ENCODE data around the gene SLC9B1. TPM values are rescaled to one million over a fixed set of nuclear protein-coding genes. Genes with fewer than 3 reads are reported as not detected.
"Not testable (repeated sequence)": the region's sequence is repeated elsewhere in the genome, so short reads cannot be mapped to it uniquely, and the experiment has no call there.

Gene SLC9B1
- total RNA-seq, 2 donors from 2014 or later, result not detected

DNA sequence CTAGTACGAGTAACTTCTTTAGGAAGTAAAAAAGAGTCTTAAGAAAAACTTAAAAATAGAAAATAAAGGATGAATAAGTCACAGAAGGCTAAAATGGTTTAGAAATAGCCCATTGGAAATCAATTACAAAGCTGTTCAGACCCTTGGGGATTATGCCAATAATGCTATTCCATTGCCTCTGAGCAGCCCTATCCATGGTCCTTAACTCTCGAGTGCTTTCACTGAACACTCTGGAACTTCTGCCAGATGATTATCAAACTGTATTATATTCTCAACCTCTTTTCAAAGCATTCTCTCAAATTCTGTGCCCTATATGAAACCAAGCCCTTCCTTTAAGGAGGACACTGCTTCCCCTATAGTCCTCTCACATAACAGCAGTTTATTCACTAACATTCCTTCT, 17.0 kb downstream of the SLC9B1 start:
- ATAC-seq (no peak), DNase-seq (no peak)
- 77 to 83% methylated on average over 2 of the region's 2 CpGs for WGBS, 2 donors
- TF ChIP-seq, protein P1, sequence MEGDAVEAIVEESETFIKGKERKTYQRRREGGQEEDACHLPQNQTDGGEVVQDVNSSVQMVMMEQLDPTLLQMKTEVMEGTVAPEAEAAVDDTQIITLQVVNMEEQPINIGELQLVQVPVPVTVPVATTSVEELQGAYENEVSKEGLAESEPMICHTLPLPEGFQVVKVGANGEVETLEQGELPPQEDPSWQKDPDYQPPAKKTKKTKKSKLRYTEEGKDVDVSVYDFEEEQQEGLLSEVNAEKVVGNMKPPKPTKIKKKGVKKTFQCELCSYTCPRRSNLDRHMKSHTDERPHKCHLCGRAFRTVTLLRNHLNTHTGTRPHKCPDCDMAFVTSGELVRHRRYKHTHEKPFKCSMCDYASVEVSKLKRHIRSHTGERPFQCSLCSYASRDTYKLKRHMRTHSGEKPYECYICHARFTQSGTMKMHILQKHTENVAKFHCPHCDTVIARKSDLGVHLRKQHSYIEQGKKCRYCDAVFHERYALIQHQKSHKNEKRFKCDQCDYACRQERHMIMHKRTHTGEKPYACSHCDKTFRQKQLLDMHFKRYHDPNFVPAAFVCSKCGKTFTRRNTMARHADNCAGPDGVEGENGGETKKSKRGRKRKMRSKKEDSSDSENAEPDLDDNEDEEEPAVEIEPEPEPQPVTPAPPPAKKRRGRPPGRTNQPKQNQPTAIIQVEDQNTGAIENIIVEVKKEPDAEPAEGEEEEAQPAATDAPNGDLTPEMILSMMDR (IDR thresholded peaks at IDR 0.05), result no peak
- no peak for TF ChIP-seq POLR2A (IDR thresholded peaks at IDR 0.05)
- Histone ChIP-seq H3K27ac (no peak overlapping the region), H3K27me3 (no peaks in the 10 kb centered on the region), H3K4me3 (no peak overlapping the region), H3K36me3 (replicated peaks in 1 of 2; ENCODE audit: insufficient read depth in 1 of 2, low read depth in 2 of 2) (no peaks in the 10 kb centered on the region), H3K9me3 (no peaks in the 10 kb centered on the region), H3K4me1 (no peaks in the 10 kb centered on the region)
- intact Hi-C loops (cut with DNase I), result loop anchor here (10.0 kb wide), 1 partner anchor 548 kb away; no protein-coding TSS in a partner anchor

DNA sequence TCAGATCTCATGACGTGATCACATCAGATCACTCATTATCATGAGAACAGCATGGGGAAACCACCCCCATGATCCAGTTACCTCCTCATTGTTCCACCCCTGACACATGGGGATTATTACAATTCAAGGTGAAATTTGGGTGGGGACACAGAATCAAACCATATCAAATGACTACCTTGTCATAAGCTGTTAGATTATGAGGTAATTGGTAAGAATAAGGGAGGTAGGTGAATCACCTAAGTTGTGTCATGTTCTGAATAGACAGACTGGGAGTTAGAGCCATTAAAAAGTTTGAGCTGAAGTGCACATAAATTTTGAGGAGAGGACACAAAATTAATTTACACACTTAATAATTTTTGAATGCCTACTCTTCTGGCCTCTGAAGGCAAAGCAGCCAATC, 24.7 kb downstream of the SLC9B1 start:
- intact Hi-C loops (cut with DNase I), result no loop called here
- H3K9me3 ChIP-seq, result no peaks in the 10 kb centered on the region
- no peak overlapping the region for H3K27ac ChIP-seq
- H3K27me3 ChIP-seq, result no peaks in the 10 kb centered on the region
- no peak for TF ChIP-seq POLR2A (IDR thresholded peaks at IDR 0.05)
- TF ChIP-seq, protein P1 (IDR thresholded peaks at IDR 0.05), result no peak
- H3K4me3 ChIP-seq, result no peak overlapping the region
- DNase-seq (no peak), ATAC-seq (no peak)
- no peaks in the 10 kb centered on the region for H3K36me3 ChIP-seq (replicated peaks in 1 of 2; ENCODE audit: insufficient read depth in 1 of 2, low read depth in 2 of 2)
- 72 to 89% methylated on average over 1 of the region's 1 CpG for WGBS, 2 donors
- no peaks in the 10 kb centered on the region for H3K4me1 ChIP-seq

DNA sequence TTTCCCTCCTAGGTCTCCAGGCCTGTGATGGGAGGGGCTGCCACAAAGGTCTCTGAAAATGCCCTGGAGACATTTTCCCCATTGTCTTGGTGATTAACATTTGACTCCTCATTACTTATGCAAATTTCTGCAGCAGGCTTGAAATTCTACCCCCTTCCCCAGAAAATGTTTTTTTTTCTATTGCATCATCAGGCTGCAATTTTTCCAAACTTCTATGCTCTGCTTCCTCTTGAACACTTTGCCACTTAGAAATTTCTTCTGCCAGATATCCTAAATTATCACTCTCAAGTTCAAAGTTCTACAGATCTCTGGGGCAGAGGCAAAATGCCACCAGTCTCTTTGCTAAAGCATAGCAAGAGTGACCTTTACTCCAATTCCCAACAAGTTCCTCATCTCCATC, 25.5 kb downstream of the SLC9B1 start:
- H3K9me3 ChIP-seq; H3K27me3 ChIP-seq; DNase-seq; H3K27ac ChIP-seq; intact Hi-C loops (cut with DNase I); H3K4me3 ChIP-seq; H3K4me1 ChIP-seq; ATAC-seq; H3K36me3 ChIP-seq (replicated peaks in 1 of 2; ENCODE audit: insufficient read depth in 1 of 2, low read depth in 2 of 2): not testable (repeated sequence)

DNA sequence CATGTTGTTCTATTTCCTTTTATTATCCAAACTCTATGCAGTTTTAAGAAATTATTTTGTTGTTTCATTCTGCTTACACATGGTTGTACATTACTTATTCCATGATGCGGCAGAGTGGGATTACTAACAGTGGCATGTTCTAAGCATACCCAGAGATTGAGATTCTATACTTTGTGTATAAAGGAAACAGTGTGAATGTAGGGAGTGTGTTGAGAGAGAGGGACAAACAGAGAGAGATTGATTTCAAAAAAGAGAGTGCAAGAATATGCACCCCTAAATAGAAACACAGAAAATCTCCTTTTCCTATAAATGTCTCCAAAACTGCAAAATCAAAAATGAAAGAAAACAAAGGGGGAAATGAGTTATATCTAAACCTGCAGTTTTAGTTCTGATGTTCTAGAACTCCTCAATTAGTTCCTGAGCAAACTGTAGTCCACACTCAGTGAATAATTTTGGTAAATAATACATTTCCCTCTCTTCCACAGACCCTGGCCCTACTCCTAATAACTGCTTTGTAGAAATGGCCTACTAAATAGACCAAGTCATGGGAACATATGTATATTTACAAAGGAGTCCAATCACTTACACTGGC, 31.0 kb downstream of the SLC9B1 start:
- 93% methylated on average over 1 of the region's 1 CpG for WGBS, 2 donors
- Histone ChIP-seq H3K36me3 (replicated peaks in 1 of 2; ENCODE audit: insufficient read depth in 1 of 2, low read depth in 2 of 2) (no peaks in the 10 kb centered on the region), H3K4me3 (no peak overlapping the region), H3K9me3 (no peaks in the 10 kb centered on the region), H3K4me1 (no peaks in the 10 kb centered on the region), H3K27ac (no peak overlapping the region), H3K27me3 (no peaks in the 10 kb centered on the region)
- ATAC-seq (no peak), DNase-seq (no peak)
- TF ChIP-seq, protein P1 (IDR thresholded peaks at IDR 0.05), result no peak
- TF ChIP-seq POLR2A (IDR thresholded peaks at IDR 0.05), result no peak
- intact Hi-C loops (cut with DNase I), result no loop called here

DNA sequence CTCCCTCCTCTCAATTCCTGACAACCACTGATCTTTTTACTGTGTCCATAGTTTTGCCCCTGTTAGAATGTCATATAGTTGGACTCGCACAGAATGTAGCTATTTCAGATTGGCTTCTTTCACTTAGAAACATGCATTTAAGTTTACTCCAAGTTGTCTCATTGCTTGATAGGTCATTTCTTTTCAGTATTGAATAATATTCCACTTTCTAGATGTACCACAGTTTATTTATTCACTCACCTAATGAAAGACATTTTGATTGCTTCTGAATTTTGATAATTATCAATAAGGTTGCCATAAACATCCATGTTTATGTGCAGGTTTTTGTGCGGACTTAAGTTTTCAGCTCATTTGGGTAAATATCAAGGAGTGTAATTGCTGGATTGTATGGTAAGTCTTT, 38.5 kb downstream of the SLC9B1 start:
- DNase-seq (no peak), ATAC-seq (no peak)
- Histone ChIP-seq H3K4me1 (no peaks in the 10 kb centered on the region), H3K9me3 (no peaks in the 10 kb centered on the region), H3K27ac (no peak overlapping the region), H3K36me3 (replicated peaks in 1 of 2; ENCODE audit: insufficient read depth in 1 of 2, low read depth in 2 of 2) (no peaks in the 10 kb centered on the region), H3K4me3 (no peak overlapping the region), H3K27me3 (no peaks in the 10 kb centered on the region)
- TF ChIP-seq, protein P1 (IDR thresholded peaks at IDR 0.05), result no peak
- TF ChIP-seq POLR2A (IDR thresholded peaks at IDR 0.05), result no peak
- WGBS, 2 donors, result 85 to 92% methylated on average over 2 of the region's 2 CpGs
- intact Hi-C loops (cut with DNase I), result no loop called here

DNA sequence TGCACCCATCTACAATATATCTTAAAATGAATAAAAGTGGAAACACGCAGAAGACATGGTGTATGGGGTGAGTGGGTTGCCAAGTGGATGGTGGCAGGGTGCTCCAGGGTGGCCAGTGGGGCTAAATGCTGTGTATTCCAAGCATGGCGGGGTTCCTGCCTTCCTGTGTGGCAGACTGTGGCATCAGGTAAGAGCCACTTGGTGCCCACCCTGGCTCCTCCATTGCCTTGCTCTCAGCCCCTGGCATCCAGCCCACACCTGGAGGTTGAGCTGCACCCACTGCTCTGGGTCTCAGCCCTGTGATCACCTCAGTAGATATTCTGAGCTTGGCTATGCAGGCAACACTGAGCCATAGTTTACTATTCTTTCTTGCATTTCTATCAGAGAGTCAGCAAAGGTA, 57.7 kb downstream of the SLC9B1 start:
- H3K4me3 ChIP-seq; ATAC-seq; H3K4me1 ChIP-seq; H3K36me3 ChIP-seq (replicated peaks in 1 of 2; ENCODE audit: insufficient read depth in 1 of 2, low read depth in 2 of 2); DNase-seq; H3K27me3 ChIP-seq; H3K27ac ChIP-seq; H3K9me3 ChIP-seq; intact Hi-C loops (cut with DNase I): not testable (repeated sequence)
- WGBS, 2 donors, result 89 to 94% methylated on average over 2 of the region's 2 CpGs

Data from body of pancreas (tissue), 4 donors.